ENCODE data around the gene C6orf132. TPM values are rescaled to one million over a fixed set of nuclear protein-coding genes. Genes with fewer than 3 reads are reported as not detected.

Gene C6orf132
- total and polyA plus RNA-seq, 2 of the 8 experiments (the other 6 are each of a cell fraction or from before 2014, with no cell fraction given), result 31.5 to 64.0 TPM

DNA sequence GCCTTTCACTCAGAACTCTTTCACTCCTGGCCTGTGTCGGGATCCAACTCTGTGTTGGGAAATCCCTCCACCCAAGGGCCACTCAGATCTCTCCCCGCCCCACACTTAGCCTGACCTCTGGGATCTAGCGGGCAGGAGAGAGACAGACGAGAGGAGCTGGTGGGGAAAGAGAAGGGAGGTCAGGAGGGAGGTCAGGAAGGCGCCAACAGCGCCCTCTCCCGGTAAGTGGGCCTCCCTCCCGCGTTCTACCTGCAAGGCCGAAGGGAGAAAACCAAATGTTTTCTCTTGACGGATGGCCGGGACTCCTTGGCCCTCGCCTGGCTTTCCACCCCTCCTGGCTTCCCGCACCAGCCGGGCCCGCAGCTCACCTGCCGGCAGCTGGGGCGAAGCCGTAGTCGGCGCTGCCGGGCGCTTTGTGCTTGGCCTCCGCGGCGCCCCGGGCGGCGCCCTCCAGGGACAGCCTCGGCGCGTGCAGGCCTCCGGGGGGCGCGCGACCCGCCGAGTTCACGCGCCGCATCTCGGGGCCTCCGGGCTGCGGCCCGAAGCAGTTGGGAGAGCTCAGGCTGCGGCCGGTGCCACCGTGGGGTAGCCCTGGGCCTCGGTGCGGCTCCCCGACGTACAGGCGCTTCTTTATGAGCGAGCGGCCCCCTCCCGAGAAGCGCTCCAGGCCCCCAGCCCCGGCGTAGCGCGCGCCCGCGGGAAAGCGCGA is 38.2 kb downstream of the C6orf132 start:
- Histone ChIP-seq H3K9me3 (ENCODE audit: insufficient read depth in 2 of 2, low read depth in 1 of 2, low read length in 1 of 2) (no peaks in the 10 kb centered on the region), H2BK15ac (ENCODE audit: low read length) (no peak overlapping the region), H3K4me1 (replicated peaks in 1 of 4; ENCODE audit: control insufficient read depth in 3 of 4, insufficient read depth in 4 of 4, low read length in 3 of 4) (peaks cover 1 to 9% (median 4%) of the 10 kb centered on the region in 4 experiments; a peak in 6 of 7 replicates), H3K4me2 (ENCODE audit: insufficient read depth in 1 of 2, low read depth in 2 of 2, low read length in 2 of 2) (peak overlapping the region; percentile 8 to 66; a peak in 3 of 4 replicates), H3K56ac (replicated peaks; ENCODE audit: insufficient read length, low read depth, low read length) (no peak overlapping the region), H3K14ac (ENCODE audit: insufficient read length) (no peak overlapping the region), H3K23ac (ENCODE audit: insufficient read length) (no peak overlapping the region), H2BK12ac (ENCODE audit: low read depth, low read length) (no peak overlapping the region), H3K79me2 (ENCODE audit: control insufficient read depth in 1 of 2, insufficient read depth in 2 of 2, low read length in 2 of 2) (no peaks in the 10 kb centered on the region; a peak in 1 of 4 replicates), H3K4me3 (ENCODE audit: extremely low read depth in 1 of 4, insufficient read depth in 2 of 4, low read depth in 3 of 4, low read length in 4 of 4) (peak overlapping the region; percentile 3 to 57 (median 32); a peak in 6 of 8 replicates), H3K27me3 (replicated peaks in 1 of 4; ENCODE audit: control insufficient read depth in 3 of 4, extremely low read depth in 1 of 4, insufficient read depth in 3 of 4, low read length in 3 of 4) (no peaks in the 10 kb centered on the region; a peak in 2 of 7 replicates), H4K91ac (replicated peaks; ENCODE audit: insufficient read length, low read length) (no peak overlapping the region), H2AFZ (ENCODE audit: low read length) (no peak overlapping the region), H3K18ac (ENCODE audit: extremely low read depth, low read length) (no peak overlapping the region), H3K79me1 (ENCODE audit: low read depth, low read length) (no peaks in the 10 kb centered on the region), H3K4ac (replicated peaks; ENCODE audit: insufficient read length, low read depth, low read length) (no peak overlapping the region), H4K8ac (ENCODE audit: extremely low read depth, insufficient read depth, low read length) (peak overlapping the region; percentile 84; the same call in 1 of the 2 replicates), H4K20me1 (replicated peaks in 1 of 2; ENCODE audit: control insufficient read depth in 1 of 2, insufficient read depth in 2 of 2, low read length in 2 of 2) (peaks cover 9 to 22% of the 10 kb centered on the region in 2 experiments), H3K9ac (replicated peaks in 1 of 4; ENCODE audit: extremely low read depth in 1 of 4, low read depth in 3 of 4, low read length in 3 of 4) (peak overlapping the region in 2 of 4 experiments; percentile 23 to 25; a peak in 2 of 7 replicates), H3K27ac (ENCODE audit: low read depth, low read length) (no peak overlapping the region), H2BK120ac (replicated peaks; ENCODE audit: low read depth, low read length) (no peak overlapping the region), H3K36me3 (ENCODE audit: control insufficient read depth in 2 of 4, insufficient read depth in 4 of 4, low read length in 3 of 4) (peaks cover 5 to 25% (median 19%) of the 10 kb centered on the region in 4 experiments; a peak in 6 of 8 replicates), H2BK5ac (ENCODE audit: low read depth, low read length) (no peak overlapping the region), H2BK20ac (ENCODE audit: low read length) (no peak overlapping the region), H2AK5ac (ENCODE audit: low read depth, low read length) (no peak overlapping the region), H3K23me2 (ENCODE audit: low read depth, low read length) (no peaks in the 10 kb centered on the region; the same call in 1 of the 2 replicates), H4K5ac (ENCODE audit: insufficient read length, low read depth, low read length) (no peak overlapping the region)
- POLR2A ChIA-PET (ENCODE audit: partially characterized antibody), result interaction anchor here (0.8 to 6.6 kb wide), 14 partner anchors 9 to 66 kb away, joined by 3 to 50 read pairs (median 4); partner anchors contain the start of gene C6orf132
- CTCF ChIA-PET (ENCODE audit: partially characterized antibody), result interaction anchor here (0.6 to 7.3 kb wide), 42 partner anchors 9 to 786 kb away, joined by 3 to 119 read pairs (median 7); partner anchors contain the start of genes C6orf132 and GUCA1B
- FAIRE-seq, result no peak
- WGBS, 2 experiments (ENCODE audit: extremely low coverage in 1 of 2, insufficient coverage in 1 of 2, insufficient read length in 1 of 2, insufficient replicate concordance in 2 of 2, low coverage in 1 of 2, low lambda C conversion rate in 2 of 2, missing lambda C conversion rate in 1 of 2), result 19% methylated on average over 56 of the region's 66 CpGs; no CpG with 5 or more reads in 1 of the 2 experiments
- peak; percentile 51 to 93 for DNase-seq (ENCODE audit: low read depth in 1 of 2, low spot score in 2 of 2)
- TF ChIP-seq BCL11A (IDR thresholded peaks at IDR 0.05; ENCODE audit: low read depth in 2 of 2, low read length in 2 of 2), result no peak
- TF ChIP-seq TAF7 (optimal IDR thresholded peaks at IDR 0.05; ENCODE audit: borderline replicate concordance, low read depth, low read length), result no peak
- TF ChIP-seq SIN3A (conservative IDR thresholded peaks at IDR 0.05 in 1 of 2, IDR thresholded peaks at IDR 0.05 in 1 of 2; ENCODE audit: low read depth in 1 of 2, low read length in 2 of 2), result 0 out of 4 replicates have a peak, but pooled peaks of 1 of the 2 experiments have one; percentile 16
- no peak for TF ChIP-seq GABPA (IDR thresholded peaks at IDR 0.05; ENCODE audit: borderline replicate concordance, insufficient read depth, low read length)
- TF ChIP-seq SP2 (IDR thresholded peaks at IDR 0.05; ENCODE audit: low read length), result no peak
- no peak for TF ChIP-seq KDM4A (IDR thresholded peaks at IDR 0.05; ENCODE audit: low read depth, low read length, severe bottlenecking)
- 0 out of 2 replicates have a peak, but pooled peaks have one; percentile 7 for TF ChIP-seq TBP (IDR thresholded peaks at IDR 0.05; ENCODE audit: low read depth, low read length)
- no peak for TF ChIP-seq TEAD4 (IDR thresholded peaks at IDR 0.05; ENCODE audit: low read depth, low read length)
- TF ChIP-seq ATF3 (IDR thresholded peaks at IDR 0.05; ENCODE audit: insufficient read depth, low read depth, low read length), result no peak
- no peak for TF ChIP-seq CBX5 (IDR thresholded peaks at IDR 0.05; ENCODE audit: low read depth, low read length)
- no peak for TF ChIP-seq CHD1 (IDR thresholded peaks at IDR 0.05; ENCODE audit: low read depth, low read length)

Measured in H1 (cell line).